Ovary (tissue), 9 donors: ENCODE measurements around the gene SLC37A2. TPM values are rescaled to one million over a fixed set of nuclear protein-coding genes. Genes with fewer than 3 reads are reported as not detected.

Source experiments
- DNase-seq, 5 donors: peaks; one replicate each; pipeline ENCODE4 v3.0.0-alpha.2; 2019 to 2020
- H3K27ac ChIP-seq, 2 donors: fragments of 200-600 bp; one replicate each; pipeline versions ENCODE4 v1.5.1 to v1.8.0; 2019 to 2022
- H3K27me3 ChIP-seq: fragments of 200-600 bp; one replicate; pipeline ENCODE4 v1.8.0; 2022
- H3K36me3 ChIP-seq: fragments of 200-600 bp; sonication (generic); one replicate; pipeline ENCODE4 v1.5.1; 2019
- H3K4me1 ChIP-seq: one replicate; pipeline ENCODE4 v1.8.1; 2013; ENCODE audit warnings: mild to moderate bottlenecking, moderate library complexity; ENCODE audit not compliant: insufficient read depth
- H3K4me3 ChIP-seq: fragments of 200-600 bp; sonication (generic); one replicate; pipeline ENCODE4 v1.5.1; 2017
- H3K9me3 ChIP-seq, 2 donors: fragments of 200-600 bp in 1 of 2; sonication (generic) in 1 of 2; one replicate each; pipeline versions ENCODE4 v1.5.1 to v1.8.1; 2013 to 2019; ENCODE audit warnings: mild to moderate bottlenecking in 1 of 2, moderate library complexity in 1 of 2
- EP300 ChIP-seq: sonication (generic); formaldehyde crosslinking; IDR thresholded peaks from one replicate; pipeline ENCODE4 v1.6.1; 2017; ENCODE audit warnings: antibody characterized with exemption
- POLR2A ChIP-seq: fragments of 450-650 bp; IDR thresholded peaks from one replicate; pipeline ENCODE4 v1.6.1; 2017; ENCODE audit warnings: antibody characterized with exemption, mild to moderate bottlenecking, moderate library complexity
- WGBS, 3 donors: extraction: QIAGEN DNeasy Blood & Tissue Kit in 1 of 3; methylation state at CpG; one replicate each; pipeline versions ENCODE4 v1.1.5 to v1.1.7; 2013 to 2017; 5-methylcytosine and 5-hydroxymethylcytosine counted together
- intact Hi-C, 4 donors: fragments of 100-400 bp; cut with DNase I; formaldehyde crosslinking; loops; one replicate each; pipeline versions ENCODE4 v1.11.0 to v1.15.1; 2022 to 2023
- polyA plus RNA-seq, 2 donors: library from polyadenylated mRNA; stranded (reverse); fragments of 200-250 nt in 1 of 2; fragments of 350-450 nt in 1 of 2; fragmentation: Illumina TruSeq in 1 of 2; extraction: RNeasy Lipid Tissue Mini Kit (QIAGEN cat#74804) in 1 of 2; gene quantifications; one replicate each; pipeline ENCODE4 v1.2.3, GENCODE V29; 2013 to 2014
- total RNA-seq, 7 donors: library from RNA; depleted of rRNA in 2 of 7; stranded (reverse); fragments of >200 nt in 2 of 7; fragmentation: NEBNext Ultra II Directional in 3 of 7; extraction: Animal tissue kit (Norgen Biotek cat#: 25700) in 3 of 7; gene quantifications; one replicate each; pipeline versions ENCODE4 v1.1.0 to v1.2.4, GENCODE V29; 2016 to 2023
- TF ChIP-seq, protein P1 (sequence below), 3 donors: fragments of 450-650 bp in 2 of 3; fragments of 200-600 bp in 1 of 3; IDR thresholded peaks; one replicate each; pipeline versions ENCODE4 v1.5.1 to v1.8.0; 2016 to 2022; ENCODE audit warnings: antibody characterized with exemption in 3 of 3, mild to moderate bottlenecking in 1 of 3
- donor health status: DM: no; HTN: no; CAD: no; lungs with moderate emphysema.
- donor health status: DM: no; HTN: no; CAD: no.
- donor health status: Bipolar disorder and iron deficiency.
- donor health status: DM: yes; HTN: yes; CAD: no.
- donor health status: DM: no; HTN: no; CAD: no.
- donor health status: DM: yes; HTN: yes; CAD: no.

Gene SLC37A2
- total and polyA plus RNA-seq, 9 donors = 0.93 to 7.9 (median 2.2) TPM

DNA sequence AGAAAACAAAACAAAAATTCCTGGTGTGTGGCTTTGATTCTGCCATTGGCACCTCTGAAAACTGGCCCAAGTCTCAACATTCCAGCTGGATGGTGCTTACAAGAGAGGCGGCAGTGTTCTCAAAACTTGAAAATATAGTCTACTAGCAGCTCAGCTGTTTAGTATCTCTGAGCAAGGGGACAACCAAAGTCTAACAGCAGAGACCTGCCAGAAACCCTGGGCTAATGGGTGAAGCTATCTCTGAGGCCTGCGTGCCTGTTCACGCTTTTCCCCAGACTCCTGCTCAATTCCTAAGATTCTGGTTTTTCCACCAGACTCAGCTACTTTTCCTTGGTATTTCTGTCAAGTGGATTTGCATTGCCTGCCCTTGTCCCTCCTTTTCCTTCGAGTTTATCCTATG is 30.4 kb downstream of the SLC37A2 start:
- Histone ChIP-seq H3K4me3 (no peak overlapping the region), H3K4me1 (peaks cover 4% of the 10 kb centered on the region), H3K27me3 (no peaks in the 10 kb centered on the region), H3K36me3 (no peaks in the 10 kb centered on the region), H3K27ac (no peak overlapping the region), H3K9me3 (no peaks in the 10 kb centered on the region)
- intact Hi-C loops = loop anchor here in 3 of 4 donors (5.0 to 10.0 kb wide), 5 partner anchors 51 to 311 kb away; no protein-coding TSS in a partner anchor
- no peak for DNase-seq
- WGBS, 3 donors = 56 to 75% (median 63%) methylated on average over 4 of the region's 4 CpGs
- TF ChIP-seq POLR2A (no peak), EP300 (no peak)
- TF ChIP-seq, protein P1, sequence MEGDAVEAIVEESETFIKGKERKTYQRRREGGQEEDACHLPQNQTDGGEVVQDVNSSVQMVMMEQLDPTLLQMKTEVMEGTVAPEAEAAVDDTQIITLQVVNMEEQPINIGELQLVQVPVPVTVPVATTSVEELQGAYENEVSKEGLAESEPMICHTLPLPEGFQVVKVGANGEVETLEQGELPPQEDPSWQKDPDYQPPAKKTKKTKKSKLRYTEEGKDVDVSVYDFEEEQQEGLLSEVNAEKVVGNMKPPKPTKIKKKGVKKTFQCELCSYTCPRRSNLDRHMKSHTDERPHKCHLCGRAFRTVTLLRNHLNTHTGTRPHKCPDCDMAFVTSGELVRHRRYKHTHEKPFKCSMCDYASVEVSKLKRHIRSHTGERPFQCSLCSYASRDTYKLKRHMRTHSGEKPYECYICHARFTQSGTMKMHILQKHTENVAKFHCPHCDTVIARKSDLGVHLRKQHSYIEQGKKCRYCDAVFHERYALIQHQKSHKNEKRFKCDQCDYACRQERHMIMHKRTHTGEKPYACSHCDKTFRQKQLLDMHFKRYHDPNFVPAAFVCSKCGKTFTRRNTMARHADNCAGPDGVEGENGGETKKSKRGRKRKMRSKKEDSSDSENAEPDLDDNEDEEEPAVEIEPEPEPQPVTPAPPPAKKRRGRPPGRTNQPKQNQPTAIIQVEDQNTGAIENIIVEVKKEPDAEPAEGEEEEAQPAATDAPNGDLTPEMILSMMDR (IDR thresholded peaks at IDR 0.05) = no peak

DNA sequence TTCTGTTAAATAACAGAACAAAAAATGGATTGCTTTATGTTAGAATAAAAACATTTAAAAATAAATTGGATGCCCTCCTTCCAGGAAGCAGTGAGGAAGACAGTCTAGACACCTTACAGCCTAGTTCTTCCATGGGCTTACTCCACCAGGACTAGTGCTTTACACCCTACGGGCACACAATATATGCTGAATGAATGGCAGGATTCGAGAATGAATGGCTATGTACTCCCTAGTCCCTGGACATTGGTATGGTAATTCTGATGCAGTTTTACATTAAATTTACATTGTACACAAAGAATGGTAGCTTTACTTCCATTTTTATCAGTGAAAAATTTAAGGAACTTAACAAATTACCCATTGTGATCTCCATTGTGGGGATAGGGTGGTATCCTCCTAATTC is 31.6 kb downstream of the SLC37A2 start:
- WGBS, 3 donors = 88 to 96% (median 91%) methylated on average over 2 of the region's 2 CpGs
- Histone ChIP-seq H3K9me3 (no peaks in the 10 kb centered on the region), H3K27me3 (no peaks in the 10 kb centered on the region), H3K36me3 (no peaks in the 10 kb centered on the region), H3K4me1 (peaks cover 4% of the 10 kb centered on the region), H3K4me3 (no peak overlapping the region), H3K27ac (no peak overlapping the region)
- DNase-seq = no peak
- intact Hi-C loops = loop anchor here in 3 of 4 donors (5.0 to 10.0 kb wide), 5 partner anchors 50 to 310 kb away; no protein-coding TSS in a partner anchor
- TF ChIP-seq EP300 (no peak), POLR2A (no peak)
- TF ChIP-seq, protein P1 (IDR thresholded peaks at IDR 0.05) = no peak

DNA sequence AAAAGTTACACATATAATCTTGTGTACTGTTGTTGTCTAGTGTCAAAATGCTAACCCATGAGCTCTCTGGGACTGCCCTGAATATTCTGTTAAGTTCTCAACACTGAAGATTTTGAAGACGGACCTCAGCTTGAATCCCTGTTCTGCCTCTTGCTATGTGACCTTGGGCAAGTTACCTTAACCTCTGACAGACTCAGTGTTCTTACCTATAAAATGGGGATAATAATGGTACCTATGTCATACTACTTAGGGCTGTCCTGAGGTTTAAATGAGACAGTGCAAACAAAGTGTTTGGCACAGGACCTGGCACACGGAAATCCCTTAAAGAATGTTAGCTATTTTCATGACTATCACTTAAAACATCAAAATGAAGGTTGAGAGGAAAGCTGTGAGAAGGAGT is 37.0 kb downstream of the SLC37A2 start:
- no peak for DNase-seq
- Histone ChIP-seq H3K9me3 (no peaks in the 10 kb centered on the region), H3K4me1 (no peaks in the 10 kb centered on the region), H3K27ac (no peak overlapping the region), H3K27me3 (no peaks in the 10 kb centered on the region), H3K4me3 (no peak overlapping the region), H3K36me3 (no peaks in the 10 kb centered on the region)
- intact Hi-C loops = no loop called here
- WGBS, 3 donors = 80 to 82% (median 82%) methylated on average over 2 of the region's 2 CpGs
- TF ChIP-seq, protein P1 (IDR thresholded peaks at IDR 0.05) = no peak
- no peak for TF ChIP-seq EP300
- TF ChIP-seq POLR2A = no peak

DNA sequence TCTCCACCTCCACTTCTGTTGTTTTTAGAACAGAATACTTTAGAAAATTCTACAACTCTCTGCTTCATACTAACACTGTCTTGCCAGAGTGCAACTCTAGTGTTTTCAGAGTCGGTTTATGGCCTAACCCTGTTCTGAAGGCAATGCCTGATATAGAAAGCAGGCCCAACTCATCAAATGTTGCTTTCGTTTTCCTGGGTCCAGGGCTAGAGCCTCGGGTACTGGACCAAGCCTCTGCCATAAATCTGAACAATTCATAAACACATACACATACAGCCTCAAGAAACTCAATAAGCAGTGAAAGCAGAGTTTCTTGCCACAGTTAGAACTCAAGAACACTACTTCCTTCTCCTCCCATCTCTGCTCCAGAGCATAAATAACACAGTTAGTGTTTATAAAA is 38.5 kb downstream of the SLC37A2 start:
- 57 to 63% (median 60%) methylated on average over 3 of the region's 3 CpGs for WGBS, 3 donors
- H3K36me3 ChIP-seq = no peaks in the 10 kb centered on the region
- H3K27ac ChIP-seq = no peak overlapping the region
- H3K4me1 ChIP-seq = no peaks in the 10 kb centered on the region
- TF ChIP-seq POLR2A = no peak
- TF ChIP-seq, protein P1 (IDR thresholded peaks at IDR 0.05) = no peak
- no peak for TF ChIP-seq EP300
- H3K9me3 ChIP-seq = no peaks in the 10 kb centered on the region
- no peak overlapping the region for H3K4me3 ChIP-seq
- intact Hi-C loops = no loop called here
- H3K27me3 ChIP-seq = no peaks in the 10 kb centered on the region
- DNase-seq = no peak
